GM10847 (cell line): ENCODE data around the gene RUSC1.

Experiments used
- POLR2A ChIP-seq: IDR thresholded peaks from 2 replicates; pipeline ENCODE4 v1.6.1; 2011; ENCODE audit not compliant: insufficient read length; ENCODE audit errors: extremely low read depth

RUSC1 gene

DNA sequence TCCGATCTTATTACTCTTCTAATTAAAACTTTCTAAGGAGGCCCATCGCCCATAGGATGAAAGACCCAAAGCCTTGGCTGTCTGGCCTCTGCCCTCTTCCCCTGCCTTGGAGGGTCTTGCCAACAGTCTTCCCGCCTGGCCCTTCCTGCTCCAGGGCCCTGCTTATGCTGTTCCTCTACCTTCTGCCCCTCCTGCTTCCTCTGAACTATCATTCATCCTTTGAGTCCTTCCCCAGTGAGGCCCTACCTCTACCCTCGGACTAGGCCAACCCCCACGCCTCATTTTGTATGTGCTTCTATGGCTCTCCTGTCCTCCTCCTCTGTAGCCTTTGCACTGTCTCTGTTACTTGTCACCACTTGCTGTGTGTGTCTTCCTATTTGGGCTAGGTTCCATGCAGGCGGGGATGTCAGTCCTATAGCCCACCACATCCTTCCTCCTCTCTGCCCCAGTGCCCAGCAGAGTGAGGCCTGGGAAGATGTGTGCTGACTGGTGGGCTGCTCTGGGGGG, 5.4 kb downstream of the RUSC1 start:
- no peak for TF ChIP-seq POLR2A

DNA sequence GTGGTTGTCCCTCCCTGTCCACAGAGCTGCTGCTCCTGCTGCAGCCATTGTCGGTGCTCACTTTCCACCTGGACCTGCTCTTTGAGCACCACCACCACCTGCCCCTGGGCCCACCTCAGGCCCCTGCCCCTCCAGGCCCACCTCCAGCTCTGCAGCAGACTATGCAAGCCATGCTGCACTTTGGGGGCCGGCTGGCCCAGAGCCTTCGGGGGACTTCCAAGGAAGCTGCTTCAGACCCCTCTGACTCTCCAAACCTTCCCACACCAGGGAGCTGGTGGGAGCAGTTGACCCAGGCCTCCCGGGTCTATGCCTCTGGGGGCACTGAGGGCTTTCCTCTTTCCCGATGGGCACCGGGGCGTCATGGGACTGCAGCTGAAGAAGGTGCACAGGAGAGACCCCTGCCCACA, 5.9 kb downstream of the RUSC1 start:
- TF ChIP-seq POLR2A: no peak

DNA sequence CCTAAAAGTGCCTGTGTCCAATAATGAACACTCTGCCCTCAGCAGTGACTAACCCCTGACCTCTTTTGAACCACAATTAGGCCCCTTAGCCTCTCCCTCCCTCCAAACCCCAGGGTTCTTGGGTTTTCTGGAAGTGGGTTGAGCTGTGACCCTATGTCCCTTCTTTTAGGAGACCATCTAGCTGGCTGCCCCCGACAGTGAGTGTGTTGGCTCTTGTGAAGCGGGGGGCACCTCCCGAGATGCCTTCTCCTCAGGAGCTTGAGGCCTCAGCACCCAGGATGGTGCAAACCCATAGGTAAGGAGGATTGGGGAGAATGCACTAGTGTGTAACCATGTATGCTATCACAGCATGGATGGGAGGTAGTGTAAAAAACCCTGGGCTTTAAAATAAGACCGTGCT, 7.3 kb downstream of the RUSC1 start:
- no peak for TF ChIP-seq POLR2A

DNA sequence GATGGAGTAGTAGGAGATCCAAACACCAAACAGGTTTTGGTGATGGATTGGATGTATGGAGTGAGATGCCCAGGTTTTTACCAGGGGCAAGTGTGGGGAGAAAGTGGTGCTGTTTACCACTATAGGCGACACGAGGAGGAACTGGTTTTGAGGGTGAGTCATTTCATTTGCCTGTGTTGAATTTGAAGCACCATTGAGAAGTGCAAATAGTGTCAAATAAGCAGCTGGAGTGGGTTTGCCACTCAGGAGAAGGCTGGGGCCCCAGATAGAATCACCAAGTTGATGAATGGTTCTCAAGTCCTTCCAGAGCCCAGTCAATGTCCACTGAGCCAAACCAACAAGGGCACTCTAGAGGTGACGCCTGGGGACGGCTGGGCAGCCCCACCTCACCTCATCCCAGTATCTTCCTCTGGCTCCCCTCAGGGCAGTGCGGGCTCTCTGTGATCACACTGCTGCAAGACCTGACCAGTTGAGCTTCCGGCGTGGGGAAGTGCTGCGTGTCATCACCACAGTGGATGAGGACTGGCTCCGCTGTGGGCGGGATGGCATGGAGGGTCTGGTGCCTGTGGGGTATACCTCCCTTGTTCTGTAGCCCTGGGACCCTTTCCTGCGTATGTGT, 9.4 kb downstream of the RUSC1 start:
- no peak for TF ChIP-seq POLR2A

DNA sequence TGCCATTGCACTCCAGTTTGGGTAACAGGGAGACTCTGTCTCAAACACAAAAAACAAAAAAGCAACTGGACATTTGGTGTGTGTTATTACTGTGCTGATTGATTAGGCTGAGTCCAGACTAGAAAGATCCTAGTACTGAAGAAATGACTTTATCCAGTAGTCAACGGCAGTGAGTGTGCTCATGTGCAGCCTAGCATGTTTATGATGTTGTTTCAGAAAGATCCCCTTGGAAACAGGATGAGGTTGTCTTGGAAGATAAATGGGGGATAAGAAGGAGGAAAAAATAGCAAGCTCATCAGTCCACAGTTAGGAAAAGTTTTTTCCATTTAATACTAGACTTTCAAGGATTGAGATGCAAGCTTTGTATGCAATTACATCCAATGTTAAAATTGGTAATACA, 14.3 kb downstream of the RUSC1 start:
- no peak for TF ChIP-seq POLR2A

DNA sequence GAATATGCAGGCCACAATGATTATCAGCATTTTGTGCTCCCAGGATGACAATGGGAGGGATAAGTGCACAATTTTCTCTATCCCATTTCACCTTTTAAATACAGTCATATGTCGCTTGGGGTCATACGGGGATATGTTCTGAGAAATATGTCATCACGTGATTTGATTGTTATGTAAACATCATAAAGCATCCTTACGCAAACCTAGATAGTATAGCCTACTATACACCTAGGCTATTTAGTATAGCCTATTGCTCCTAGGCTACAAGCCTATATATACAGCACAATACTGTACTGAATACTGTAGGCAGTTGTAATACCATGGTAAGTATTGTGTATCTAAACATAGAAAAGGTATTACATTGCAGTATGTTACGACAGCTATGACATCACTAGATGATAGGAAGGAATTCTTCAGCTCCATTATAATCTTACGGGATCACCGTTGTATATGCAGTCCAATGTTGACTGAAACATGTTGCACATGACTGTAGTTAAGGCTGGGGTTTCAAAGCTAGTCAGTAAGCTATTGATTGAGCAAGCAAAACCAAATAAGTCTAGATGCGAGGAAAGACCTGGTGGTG, 18.9 kb downstream of the RUSC1 start:
- TF ChIP-seq POLR2A: no peak

DNA sequence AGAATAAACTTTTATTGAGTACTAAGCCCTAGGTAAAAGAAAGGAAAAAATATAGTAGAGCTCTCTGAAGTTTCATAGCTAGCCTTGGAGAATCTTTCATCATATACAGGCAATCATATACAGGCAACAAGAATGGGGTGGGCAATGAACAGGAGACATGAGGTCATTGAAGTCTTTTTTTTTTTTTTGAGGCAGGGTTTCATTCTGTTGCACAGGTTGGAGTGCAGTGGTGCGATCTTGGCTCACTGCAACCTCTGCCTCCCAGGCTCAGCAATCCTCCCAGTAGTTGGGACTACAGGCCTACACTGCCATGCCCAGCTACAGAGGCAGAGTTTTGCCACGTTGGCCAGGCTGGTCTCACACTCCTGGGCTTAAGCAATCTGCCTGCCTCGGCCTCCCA, 22.1 kb downstream of the RUSC1 start:
- no peak for TF ChIP-seq POLR2A

DNA sequence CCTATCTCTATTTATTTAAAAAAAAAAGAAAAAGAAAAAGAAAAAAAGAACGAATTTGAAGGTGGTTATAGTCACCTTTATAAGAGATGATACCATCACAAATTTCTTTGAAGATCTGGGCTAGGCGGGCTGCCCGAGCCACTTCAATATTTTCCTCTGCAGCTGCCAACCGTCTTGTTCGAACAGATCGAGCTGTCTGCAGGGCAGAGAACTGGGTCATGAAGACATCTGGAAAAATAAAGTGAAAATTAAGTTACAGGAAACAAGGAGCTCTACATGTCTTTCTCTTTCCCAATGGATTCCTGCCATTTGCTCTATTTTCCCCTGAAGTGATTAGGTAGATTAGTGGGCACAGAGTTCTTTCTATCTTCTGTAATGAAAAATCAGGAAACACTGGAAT, 31.9 kb downstream of the RUSC1 start:
- no peak for TF ChIP-seq POLR2A

DNA sequence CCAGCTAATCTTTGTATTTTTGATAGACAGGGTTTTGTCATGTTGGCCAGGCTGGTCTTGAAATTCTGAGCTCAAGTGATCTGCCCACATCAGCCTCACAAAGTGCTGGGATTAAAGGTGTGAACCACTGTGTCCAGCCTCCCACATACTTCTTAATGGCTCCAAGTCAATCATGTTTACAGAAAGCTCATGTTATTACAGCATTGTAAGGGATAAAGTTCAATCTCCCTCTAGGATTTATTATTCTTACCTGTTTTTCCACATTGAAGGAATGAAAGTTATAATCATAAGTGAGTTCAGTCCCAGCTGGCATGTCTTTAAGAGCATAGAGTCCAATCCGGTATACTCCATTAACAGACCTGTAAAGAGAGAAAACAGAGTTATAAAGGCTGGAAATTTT, 39.4 kb downstream of the RUSC1 start:
- no peak for TF ChIP-seq POLR2A

DNA sequence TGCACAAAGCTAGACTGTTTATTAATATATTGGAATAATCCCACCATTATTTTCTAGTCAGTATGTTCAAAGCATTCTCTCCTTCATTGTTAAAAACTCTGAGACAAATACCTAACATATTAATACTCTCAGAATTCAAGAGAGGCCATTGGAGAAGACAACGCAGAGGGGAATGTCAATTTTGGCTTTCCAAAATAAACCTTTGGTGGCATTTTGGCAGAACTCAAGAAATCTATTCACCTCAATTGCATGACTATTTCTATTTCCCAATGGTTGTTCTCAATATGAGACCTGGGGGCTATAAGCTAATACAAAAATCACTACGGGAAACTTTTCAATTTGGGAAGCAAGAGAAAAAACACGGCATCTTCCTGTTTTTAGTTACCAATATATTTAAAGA, 58.5 kb downstream of the RUSC1 start:
- no peak for TF ChIP-seq POLR2A

DNA sequence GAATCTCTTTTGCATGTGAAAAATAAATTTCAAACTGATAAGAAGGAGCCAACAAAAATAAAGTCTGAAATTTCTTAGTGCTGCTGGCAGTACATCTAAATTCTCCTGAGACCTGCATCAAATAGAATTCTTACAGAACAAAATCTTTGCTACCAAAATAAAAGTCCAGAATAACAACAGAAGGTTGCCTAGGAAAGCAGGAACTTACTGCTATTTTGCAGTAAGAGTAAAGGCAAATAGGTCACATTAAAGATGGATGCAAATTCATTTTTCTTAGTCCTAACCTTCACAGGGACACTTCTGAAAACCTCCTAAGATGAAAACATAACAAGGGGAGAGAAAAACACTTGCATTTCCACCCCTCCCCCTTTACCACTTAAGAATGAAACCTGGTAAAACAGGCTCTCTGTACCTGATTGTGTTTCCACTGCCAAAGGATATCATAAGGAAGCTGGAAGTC, 59.0 kb downstream of the RUSC1 start:
- no peak for TF ChIP-seq POLR2A
